NCI-H526 (cell line): Measurements from ENCODE around the gene MYRIP.

Experiments
- DNase-seq, 2 experiments: peaks; one replicate each; lab custom pipeline; 2025; lab: John Stamatoyannopoulos, UW

Gene MYRIP

GRCh38 chr3:40283057-40283456 is 473.6 kb downstream of the MYRIP start:
- peak; percentile 48 to 64 for DNase-seq

GRCh38 chr3:40287248-40287647 is 477.8 kb downstream of the MYRIP start:
- no peak for DNase-seq

DNA sequence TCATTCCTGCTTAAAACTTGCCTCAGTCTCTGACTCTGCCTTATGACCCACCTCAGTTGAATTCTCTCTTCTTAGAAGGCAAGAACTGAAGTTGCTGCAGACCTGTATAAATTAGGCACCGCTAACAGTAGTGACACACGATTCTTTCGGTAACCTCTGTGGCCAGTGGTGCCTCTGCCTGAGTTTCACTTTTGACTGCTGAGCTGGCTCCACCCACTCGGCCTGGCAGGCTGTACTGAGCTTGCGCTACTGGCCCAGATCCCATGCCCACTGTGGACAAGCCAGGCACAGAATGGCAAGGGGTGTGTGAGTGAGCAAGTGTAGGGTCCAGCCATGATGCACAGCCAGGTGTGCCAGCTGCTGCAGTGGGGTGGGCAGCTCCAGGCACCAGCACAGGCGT is 481.0 kb downstream of the MYRIP start:
- DNase-seq: no peak

GRCh38 chr3:40291471-40291870 is 482.1 kb downstream of the MYRIP start:
- DNase-seq: no peak

DNA sequence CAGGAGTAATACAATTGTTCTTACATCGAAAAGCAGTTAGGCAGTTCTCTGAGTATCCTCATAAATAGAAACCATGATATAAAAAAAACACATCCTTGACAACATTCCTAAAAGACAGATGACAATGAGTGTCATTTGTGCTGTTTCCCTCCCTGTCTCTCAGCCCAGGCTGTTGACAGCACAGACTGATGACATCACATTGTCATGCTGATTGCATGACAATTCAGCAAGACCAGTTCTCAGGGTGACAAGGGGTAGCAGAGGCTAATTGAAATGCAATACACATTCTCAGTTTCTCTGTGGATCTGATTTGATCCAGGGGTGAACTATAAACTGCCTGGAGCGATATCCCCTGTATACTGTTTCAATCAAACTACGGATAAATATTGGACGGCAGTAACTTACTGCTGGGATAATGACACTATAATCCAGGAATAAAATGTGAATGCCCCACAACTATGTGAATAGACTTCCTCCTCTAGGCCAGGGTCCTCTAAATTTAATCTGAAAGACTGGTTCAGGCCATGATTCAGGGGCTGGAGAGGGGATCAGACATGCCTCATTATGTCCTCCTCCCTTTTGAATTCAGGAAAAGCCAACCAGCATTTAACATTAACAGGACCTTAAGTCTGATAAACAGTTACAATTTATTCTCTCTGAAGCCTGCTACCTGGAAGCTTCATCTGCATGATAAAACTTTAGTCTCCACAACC is 483.4 kb downstream of the MYRIP start:
- DNase-seq: no peak

DNA sequence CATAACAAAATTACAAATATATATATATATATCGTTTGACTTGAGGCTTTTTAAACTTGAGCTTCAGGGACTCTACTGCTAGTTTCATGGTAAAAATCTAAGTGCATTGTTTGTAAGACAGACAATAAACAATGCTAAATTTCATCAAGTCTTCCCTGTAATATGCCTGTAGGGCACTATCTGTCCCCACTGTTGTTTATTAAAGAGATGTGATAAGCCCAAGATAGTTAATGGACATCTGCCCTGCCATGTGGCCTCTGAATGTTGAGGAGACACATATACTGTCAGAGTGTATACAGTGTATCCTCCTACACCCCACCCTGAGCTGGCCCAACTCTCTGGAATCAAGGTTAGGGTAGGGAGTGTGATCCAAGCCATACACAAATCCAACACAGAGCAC is 485.0 kb downstream of the MYRIP start:
- DNase-seq: no peak

- no peak for DNase-seq
Measured at GRCh38 chr3:40298075-40298474, 488.7 kb downstream of the MYRIP start.

DNA sequence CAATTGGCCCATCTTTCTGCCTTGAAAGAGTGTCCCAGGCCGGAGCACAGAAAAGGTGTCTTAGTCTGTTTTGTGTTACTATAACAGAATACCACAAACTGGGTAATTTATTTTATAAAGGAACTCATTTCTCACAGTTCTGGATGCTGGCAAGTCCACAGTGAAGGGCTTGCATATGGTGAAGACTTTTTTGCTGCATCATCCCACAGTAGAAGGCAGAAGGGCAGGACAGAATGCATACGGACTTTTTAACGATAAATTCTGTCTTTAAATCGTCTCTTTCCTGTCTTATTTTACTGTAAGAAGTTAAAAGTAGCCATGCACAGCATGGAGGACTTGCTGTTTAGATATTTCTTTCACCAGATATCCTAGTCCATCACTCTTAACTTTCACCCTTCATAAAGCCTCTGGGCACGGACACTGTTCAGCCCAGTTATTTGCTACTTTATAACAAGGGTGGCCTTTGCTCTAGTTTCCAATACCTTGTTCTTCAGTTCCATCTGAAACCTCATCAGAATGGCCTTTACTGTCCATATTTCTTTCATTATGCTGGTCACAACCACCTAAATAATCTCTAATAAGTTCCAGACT is 489.8 kb downstream of the MYRIP start:
- DNase-seq: no peak

DNA sequence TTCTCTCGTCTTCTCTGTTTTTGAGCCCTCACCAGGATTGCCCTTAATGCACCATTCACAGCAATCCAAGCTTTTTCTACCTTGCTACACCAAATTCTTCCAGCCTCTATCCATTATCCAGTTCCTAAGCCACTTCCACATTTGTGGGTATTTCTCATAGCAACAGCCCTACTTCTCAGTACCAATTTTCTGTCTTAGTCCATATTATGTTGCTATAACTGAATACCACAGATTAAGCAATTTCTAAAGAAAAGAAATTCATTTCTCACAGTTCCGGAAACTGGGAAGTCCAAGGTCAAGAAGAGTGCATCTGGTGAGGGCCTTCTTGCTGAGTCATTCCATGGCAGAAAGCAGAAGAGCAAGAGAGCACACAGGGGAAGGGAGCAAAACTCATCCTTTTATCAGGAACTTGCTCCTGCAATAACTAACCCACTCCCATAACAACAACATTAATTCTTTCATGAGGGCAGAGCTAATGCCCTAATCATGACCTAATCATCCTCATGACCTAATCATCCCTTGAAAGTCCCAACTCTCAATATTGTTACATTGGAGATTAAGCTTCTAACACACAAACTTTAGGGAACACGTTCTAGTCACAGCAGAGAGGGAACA is 490.4 kb downstream of the MYRIP start:
- DNase-seq: no peak

DNA sequence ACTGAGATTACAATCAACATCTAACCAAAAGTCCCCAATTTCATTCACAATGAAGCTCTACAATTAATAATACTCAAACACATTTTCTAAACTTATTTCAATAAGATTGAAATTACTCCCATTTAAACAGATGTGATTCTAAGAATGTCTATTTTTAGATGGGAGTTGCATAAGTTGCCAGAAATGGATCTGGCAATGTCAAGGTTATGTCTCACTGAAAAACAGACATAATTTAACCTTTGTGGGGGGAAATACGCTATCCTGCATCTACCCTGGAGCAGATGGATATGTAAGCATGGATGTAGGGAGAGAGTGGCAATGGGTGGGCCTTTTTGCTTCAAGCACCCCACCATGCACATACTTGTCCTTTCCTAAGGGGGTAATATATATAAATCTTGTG is 493.4 kb downstream of the MYRIP start:
- no peak for DNase-seq

DNA sequence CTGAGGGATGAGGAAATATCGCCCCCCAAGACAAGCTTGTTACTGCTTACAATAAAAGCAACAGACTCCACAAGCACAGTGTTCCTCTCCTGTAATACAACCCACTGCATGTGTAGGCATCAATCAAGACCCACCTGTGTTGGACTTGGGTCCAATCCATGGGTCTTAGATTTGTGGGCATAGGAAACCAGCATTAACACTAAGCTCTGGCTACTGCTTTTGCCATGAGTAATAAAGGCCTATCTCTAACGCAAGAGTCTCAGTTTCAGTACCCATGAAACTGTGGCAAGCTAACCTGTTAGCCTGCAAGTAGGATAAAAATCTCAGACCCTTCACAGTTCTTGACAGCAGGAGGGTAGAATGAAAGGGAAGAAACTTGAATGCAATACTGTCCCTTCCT is 494.9 kb downstream of the MYRIP start:
- DNase-seq: no peak

DNA sequence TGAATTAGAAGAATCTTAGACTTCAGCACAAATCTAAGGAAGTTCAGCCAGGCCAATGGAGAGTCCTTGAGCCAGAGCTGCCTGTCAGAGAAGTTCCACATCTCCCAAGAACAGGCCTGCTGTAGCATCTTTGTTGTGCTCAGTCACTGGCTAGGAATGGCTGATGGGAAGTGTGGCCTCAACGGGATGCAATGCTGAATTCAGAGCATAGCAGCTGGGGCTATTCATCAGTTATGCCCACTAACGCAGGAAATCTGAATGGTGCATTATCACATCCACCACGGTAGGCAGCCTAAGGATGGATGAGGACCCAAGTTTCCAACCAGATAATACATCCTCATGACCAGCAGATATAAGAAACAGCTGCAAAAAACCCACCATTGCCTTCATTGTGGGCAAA is 496.9 kb downstream of the MYRIP start:
- no peak for DNase-seq

DNA sequence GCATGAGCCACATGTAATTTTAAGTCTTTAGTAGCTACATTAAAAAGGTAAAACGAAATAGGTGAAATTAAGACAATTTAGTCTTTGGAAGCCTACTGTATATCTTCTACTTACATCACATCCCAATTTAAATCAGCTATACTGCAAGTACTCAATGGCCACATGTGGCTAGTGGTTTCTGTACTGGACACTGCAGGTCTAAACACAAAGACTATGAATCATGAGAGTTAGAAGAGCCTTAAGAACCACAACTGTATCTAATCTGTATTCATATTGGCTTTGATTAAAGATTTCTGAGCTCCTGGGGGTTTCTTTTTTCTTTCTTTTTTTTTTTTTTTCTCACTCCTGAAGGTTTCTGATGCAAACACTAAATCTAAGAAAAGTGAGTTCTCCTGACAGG is 497.8 kb downstream of the MYRIP start:
- no peak for DNase-seq

- DNase-seq: no peak
Measured at GRCh38 chr3:40308725-40309417, 499.5 kb downstream of the MYRIP start.

GRCh38 chr3:40309418-40309924 is 500.1 kb downstream of the MYRIP start, which contains the start of gene EIF1B:
Gene EIF1B (plus strand): TSS chr3:40309707. CDS start chr3:40309942, 235 bp downstream.
- peak; percentile 92 to 98 for DNase-seq
